Subcutaneous adipose tissue (tissue), 4 donors: ENCODE data around the gene TASL. TPM values are rescaled to one million over a fixed set of nuclear protein-coding genes. Genes with fewer than 3 reads are reported as not detected.

Source experiments
- CTCF ChIP-seq: fragments of 450-650 bp; IDR thresholded peaks from one replicate; pipeline ENCODE4 v1.5.1; 2016; ENCODE audit warnings: low read depth, mild to moderate bottlenecking, control low read depth, antibody characterized with exemption, moderate library complexity
- total RNA-seq, 4 donors: library from RNA; depleted of rRNA; stranded (reverse); fragments of >200 nt; gene quantifications; one replicate each; pipeline ENCODE4 v1.1.0, GENCODE V29; 2016

TASL gene
- total RNA-seq, 4 donors from 2014 or later = 0.75 to 17.8 (median 3.0) TPM

- TF ChIP-seq CTCF = no peak
Observed at GRCh38 chrX:30572678-30573077, 4.9 kb downstream of the TASL start.

- TF ChIP-seq CTCF = no peak
Observed at GRCh38 chrX:30572004-30572403, 5.6 kb downstream of the TASL start.

- TF ChIP-seq CTCF = no peak
Observed at GRCh38 chrX:30570505-30570904, 7.1 kb downstream of the TASL start.

GRCh38 chrX:30568136-30568535 lies 9.4 kb downstream of the TASL start:
- no peak for TF ChIP-seq CTCF

GRCh38 chrX:30561191-30561590 lies 16.4 kb downstream of the TASL start:
- no peak for TF ChIP-seq CTCF

GRCh38 chrX:30538271-30538670 lies 39.3 kb downstream of the TASL start:
- no peak for TF ChIP-seq CTCF

GRCh38 chrX:30533835-30534234 lies 43.7 kb downstream of the TASL start:
- TF ChIP-seq CTCF = no peak
